ENCODE measurements around the gene ANKRD6. TPM values are rescaled to one million over a fixed set of nuclear protein-coding genes. Genes with fewer than 3 reads are reported as not detected.
A peak's percentile ranks its signal among the peaks of the same experiment; 100 is the strongest.

ANKRD6 gene
- total and polyA plus RNA-seq, 7 experiments from 2014 or later: 0.71 to 6.6 (median 3.3) TPM

DNA sequence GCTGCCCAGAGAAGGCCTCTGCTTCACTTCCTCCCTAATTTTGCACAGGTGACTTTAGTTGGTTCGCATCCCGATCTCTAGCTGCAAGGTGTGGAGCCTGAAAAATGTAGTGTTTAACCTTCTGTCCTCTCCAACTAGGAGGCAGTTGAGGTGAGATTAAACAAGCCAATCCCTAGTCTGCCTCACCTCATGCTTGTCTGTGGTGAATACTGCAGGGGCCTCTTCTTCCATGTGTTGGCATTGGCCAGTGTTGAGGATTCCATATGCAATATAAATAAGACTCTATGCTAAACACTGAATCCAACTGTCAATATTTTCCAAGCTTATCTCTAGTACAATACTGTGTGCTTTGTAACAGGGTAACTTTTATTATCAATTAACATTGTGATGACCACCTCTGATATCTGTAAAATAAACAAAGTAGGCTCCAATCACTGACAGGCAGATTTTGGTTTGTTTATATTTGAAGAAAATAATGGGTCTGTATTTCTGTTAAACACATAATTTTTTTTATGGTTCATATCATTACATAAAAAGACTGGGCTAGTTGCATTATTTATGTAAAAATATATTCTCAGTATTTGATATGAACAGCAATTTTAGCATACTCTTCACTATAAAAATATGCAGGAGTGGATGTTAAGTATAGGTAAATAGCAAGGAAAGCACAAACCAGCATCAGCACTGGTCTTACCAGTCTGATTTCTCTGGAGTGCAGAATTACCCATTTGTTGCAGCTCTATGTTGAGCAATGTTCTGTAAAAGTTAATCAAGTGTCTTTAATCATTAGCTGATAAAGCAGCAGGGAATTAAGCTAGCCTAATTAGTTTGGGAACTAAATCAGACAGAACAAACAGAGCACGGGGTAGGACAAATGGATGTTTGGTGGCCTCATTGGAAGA lies 74.0 kb downstream of the ANKRD6 start:
- ATAC-seq (no peak), DNase-seq (no peak)
- no peaks in the 10 kb centered on the region for H3K36me3 Mint-ChIP-seq
- H3K9me3 ChIP-seq (ENCODE audit: control insufficient read depth in 2 of 3, low read length in 3 of 3): no peaks in the 10 kb centered on the region
- H3K36me3 ChIP-seq (ENCODE audit: control insufficient read depth in 2 of 3, insufficient read depth in 3 of 3, low read length in 3 of 3): no peaks in the 10 kb centered on the region
- H3K27ac ChIP-seq (ENCODE audit: low read depth, low read length): no peak overlapping the region
- H3K27ac Mint-ChIP-seq: no peak overlapping the region
- ChIA-PET POLR2A (no interaction called here), CTCF (no interaction called here)
- no peak overlapping the region for H3K4me3 ChIP-seq (ENCODE audit: low read length)
- H3K4me3 Mint-ChIP-seq: no peak overlapping the region
- H3K27me3 ChIP-seq (ENCODE audit: control insufficient read depth in 2 of 2, insufficient read depth in 2 of 2, low read length in 2 of 2): no peaks in the 10 kb centered on the region
- H3K4me1 Mint-ChIP-seq: peaks cover 0 to 4% (median 0%) of the 10 kb centered on the region in 7 donors
- no peaks in the 10 kb centered on the region for H3K27me3 Mint-ChIP-seq
- no peaks in the 10 kb centered on the region for H3K4me1 ChIP-seq (ENCODE audit: control insufficient read depth in 2 of 2, insufficient read depth in 2 of 2, low read length in 2 of 2)
- H3K9me3 Mint-ChIP-seq: no peaks in the 10 kb centered on the region
- intact Hi-C loops (cut with micrococcal nuclease): no loop called here

- no peaks in the 10 kb centered on the region for H3K27me3 ChIP-seq (ENCODE audit: control insufficient read depth in 2 of 2, insufficient read depth in 2 of 2, low read length in 2 of 2)
- Mint-ChIP-seq H3K4me3 (no peak overlapping the region), H3K27me3 (peaks cover 0 to 2% (median 0%) of the 10 kb centered on the region in 5 donors), H3K9me3 (no peaks in the 10 kb centered on the region), H3K27ac (peak overlapping the region in 1 of 9 donors; percentile 17), H3K4me1 (peaks cover 0 to 4% (median 0%) of the 10 kb centered on the region in 7 donors), H3K36me3 (no peaks in the 10 kb centered on the region)
- H3K36me3 ChIP-seq (ENCODE audit: control insufficient read depth in 2 of 3, insufficient read depth in 3 of 3, low read length in 3 of 3): no peaks in the 10 kb centered on the region
- POLR2A ChIA-PET: no interaction called here
- no peak for ATAC-seq
- intact Hi-C loops (cut with micrococcal nuclease): no loop called here
- no peak overlapping the region for H3K4me3 ChIP-seq (ENCODE audit: low read length)
- no peaks in the 10 kb centered on the region for H3K4me1 ChIP-seq (ENCODE audit: control insufficient read depth in 2 of 2, insufficient read depth in 2 of 2, low read length in 2 of 2)
- CTCF ChIA-PET: no interaction called here
- no peak overlapping the region for H3K27ac ChIP-seq (ENCODE audit: low read depth, low read length)
- DNase-seq: no peak
- no peaks in the 10 kb centered on the region for H3K9me3 ChIP-seq (ENCODE audit: control insufficient read depth in 2 of 3, low read length in 3 of 3)
These were observed 76.0 kb downstream of the ANKRD6 start for GRCh38 chr6:89508755-89509563.

DNA sequence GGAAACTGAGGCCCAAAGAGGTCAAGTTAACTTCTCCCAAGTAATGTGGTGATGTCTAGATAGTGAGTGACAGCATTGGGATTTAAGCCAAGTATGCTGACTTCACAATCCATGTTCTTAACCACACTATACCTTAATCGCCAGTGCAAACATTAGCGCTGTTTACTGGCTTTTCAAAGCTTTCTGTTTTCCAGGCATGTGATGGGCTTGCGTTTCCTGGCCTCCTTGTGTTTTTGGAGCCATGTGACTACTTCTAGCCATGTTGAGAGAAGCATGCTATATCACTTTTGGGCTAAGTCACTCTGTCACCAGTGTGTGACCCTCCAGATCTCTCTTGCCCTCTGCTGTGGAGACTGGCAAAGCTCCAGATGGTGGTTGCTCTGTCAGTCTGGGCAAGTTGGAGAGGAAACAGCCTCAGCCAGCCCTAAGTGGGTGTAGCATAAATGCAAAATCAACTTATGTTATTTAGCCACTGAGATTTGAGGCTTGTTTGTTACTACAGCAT lies 76.9 kb downstream of the ANKRD6 start:
- H3K27ac Mint-ChIP-seq: no peak overlapping the region
- CTCF ChIA-PET: no interaction called here

DNA sequence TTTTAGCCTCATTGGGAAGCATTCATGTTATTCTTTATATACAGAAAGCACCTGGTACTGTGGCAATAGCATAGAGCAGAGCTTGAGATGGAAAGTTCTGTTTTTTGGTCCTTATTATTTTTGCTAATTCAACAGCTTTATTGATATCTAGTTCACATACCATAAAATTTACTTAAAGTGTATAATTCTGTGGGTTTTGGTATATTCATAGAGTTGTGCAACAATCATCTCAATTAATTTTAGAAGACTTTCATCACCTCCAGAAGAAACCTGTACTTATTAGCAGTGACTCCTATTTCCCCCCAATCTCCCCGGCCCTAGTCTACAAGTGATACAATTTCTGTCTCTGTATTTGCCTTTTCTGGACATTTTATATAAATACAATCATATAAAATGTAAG lies 77.4 kb downstream of the ANKRD6 start:
- Histone ChIP-seq H3K9me3 (ENCODE audit: control insufficient read depth in 2 of 3, low read length in 3 of 3) (no peaks in the 10 kb centered on the region), H3K27me3 (ENCODE audit: control insufficient read depth in 2 of 2, insufficient read depth in 2 of 2, low read length in 2 of 2) (no peaks in the 10 kb centered on the region), H3K4me3 (ENCODE audit: low read length) (no peak overlapping the region), H3K36me3 (ENCODE audit: control insufficient read depth in 2 of 3, insufficient read depth in 3 of 3, low read length in 3 of 3) (no peaks in the 10 kb centered on the region), H3K4me1 (ENCODE audit: control insufficient read depth in 2 of 2, insufficient read depth in 2 of 2, low read length in 2 of 2) (no peaks in the 10 kb centered on the region), H3K27ac (ENCODE audit: low read depth, low read length) (no peak overlapping the region)
- Mint-ChIP-seq H3K27me3 (peaks cover 0 to 2% (median 0%) of the 10 kb centered on the region in 5 donors), H3K36me3 (no peaks in the 10 kb centered on the region), H3K27ac (no peak overlapping the region), H3K9me3 (no peaks in the 10 kb centered on the region), H3K4me3 (no peak overlapping the region), H3K4me1 (peaks cover 0 to 4% (median 0%) of the 10 kb centered on the region in 7 donors)
- CTCF ChIA-PET: no interaction called here
- intact Hi-C loops (cut with micrococcal nuclease): no loop called here
- DNase-seq (no peak), ATAC-seq (no peak)
- POLR2A ChIA-PET: no interaction called here

More for the DNA sequence above, 76.9 kb downstream of the ANKRD6 start:
- no peaks in the 10 kb centered on the region for H3K36me3 Mint-ChIP-seq
- Histone ChIP-seq H3K4me1 (ENCODE audit: control insufficient read depth in 2 of 2, insufficient read depth in 2 of 2, low read length in 2 of 2) (no peaks in the 10 kb centered on the region), H3K36me3 (ENCODE audit: control insufficient read depth in 2 of 3, insufficient read depth in 3 of 3, low read length in 3 of 3) (no peaks in the 10 kb centered on the region), H3K27ac (ENCODE audit: low read depth, low read length) (no peak overlapping the region), H3K9me3 (ENCODE audit: control insufficient read depth in 2 of 3, low read length in 3 of 3) (no peaks in the 10 kb centered on the region), H3K4me3 (ENCODE audit: low read length) (no peak overlapping the region), H3K27me3 (ENCODE audit: control insufficient read depth in 2 of 2, insufficient read depth in 2 of 2, low read length in 2 of 2) (no peaks in the 10 kb centered on the region)
- peaks cover 0 to 4% (median 0%) of the 10 kb centered on the region in 7 donors for H3K4me1 Mint-ChIP-seq
- no peaks in the 10 kb centered on the region for H3K9me3 Mint-ChIP-seq
- no peak overlapping the region for H3K4me3 Mint-ChIP-seq
- ATAC-seq: no peak
- peaks cover 0 to 2% (median 0%) of the 10 kb centered on the region in 5 donors for H3K27me3 Mint-ChIP-seq
- DNase-seq: no peak
- POLR2A ChIA-PET: no interaction called here
- intact Hi-C loops (cut with micrococcal nuclease): no loop called here

DNA sequence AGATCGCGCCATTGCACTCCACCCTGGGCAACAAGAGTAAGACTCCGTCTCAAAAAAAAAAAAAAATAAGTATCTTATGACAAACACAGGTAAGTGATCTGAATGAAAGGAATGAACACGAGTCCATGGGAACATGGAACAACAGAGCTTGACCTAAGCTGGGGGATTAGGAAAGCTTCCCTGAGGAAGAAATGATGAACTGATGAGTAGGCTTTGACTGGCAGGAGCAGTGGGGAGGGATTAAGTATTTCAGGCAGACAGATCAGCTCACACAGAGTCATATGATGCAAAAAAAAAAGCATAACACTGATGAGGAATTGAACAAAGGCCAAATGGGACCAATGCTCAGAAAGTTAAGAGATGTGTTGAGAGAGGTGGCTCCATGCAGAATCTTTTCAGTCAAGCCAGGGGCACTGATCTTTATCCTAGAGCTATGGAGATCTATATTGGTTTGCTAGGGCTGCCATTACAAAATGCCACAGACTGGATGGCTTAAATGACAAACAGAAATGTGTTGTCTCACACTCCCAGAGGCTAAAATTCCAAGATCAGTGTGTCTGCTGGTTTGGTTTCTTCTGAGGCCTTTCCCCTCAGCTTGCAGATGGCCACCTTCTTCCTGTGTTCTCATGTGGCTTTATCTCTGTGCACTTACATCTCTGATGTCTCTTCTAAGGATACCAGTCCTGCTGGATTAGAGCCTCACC lies 85.6 kb downstream of the ANKRD6 start:
- ChIA-PET CTCF (no interaction called here), POLR2A (no interaction called here)
- Mint-ChIP-seq H3K36me3 (no peaks in the 10 kb centered on the region), H3K4me1 (peaks cover 0 to 1% (median 0%) of the 10 kb centered on the region in 7 donors), H3K27me3 (peaks cover 0 to 4% (median 0%) of the 10 kb centered on the region in 5 donors), H3K4me3 (no peak overlapping the region), H3K9me3 (peaks cover 0 to 3% (median 0%) of the 10 kb centered on the region in 11 donors), H3K27ac (no peak overlapping the region)
- no peak for ATAC-seq
- H3K36me3 ChIP-seq (ENCODE audit: control insufficient read depth in 2 of 3, insufficient read depth in 3 of 3, low read length in 3 of 3): no peaks in the 10 kb centered on the region
- intact Hi-C loops (cut with micrococcal nuclease): no loop called here
- H3K27me3 ChIP-seq (ENCODE audit: control insufficient read depth in 2 of 2, insufficient read depth in 2 of 2, low read length in 2 of 2): no peaks in the 10 kb centered on the region
- H3K4me1 ChIP-seq (ENCODE audit: control insufficient read depth in 2 of 2, insufficient read depth in 2 of 2, low read length in 2 of 2): no peaks in the 10 kb centered on the region
- H3K27ac ChIP-seq (ENCODE audit: low read depth, low read length): no peak overlapping the region
- H3K9me3 ChIP-seq (ENCODE audit: control insufficient read depth in 2 of 3, low read length in 3 of 3): no peaks in the 10 kb centered on the region
- DNase-seq: no peak
- no peak overlapping the region for H3K4me3 ChIP-seq (ENCODE audit: low read length)

DNA sequence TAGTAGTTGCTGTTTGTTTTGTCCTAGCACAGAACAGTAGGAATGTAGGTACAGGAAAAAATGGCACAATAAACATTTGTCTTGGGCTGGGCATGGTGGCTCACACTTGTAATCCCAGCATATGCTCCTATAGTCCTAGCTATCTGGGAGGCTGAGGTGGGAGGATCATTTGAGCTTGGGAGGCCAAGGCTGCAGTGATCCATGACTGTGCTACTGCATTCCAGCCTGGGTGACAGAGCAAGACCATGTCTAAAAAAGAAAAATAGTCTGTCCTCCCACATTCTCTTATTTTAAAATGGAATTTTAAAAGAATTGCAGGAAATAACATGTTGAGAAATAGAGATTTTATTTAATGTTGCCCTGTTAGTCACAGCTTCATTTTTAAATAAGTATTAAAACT lies 87.8 kb downstream of the ANKRD6 start:
- intact Hi-C loops (cut with micrococcal nuclease): no loop called here
- ATAC-seq: no peak
- H3K36me3 ChIP-seq (ENCODE audit: control insufficient read depth in 2 of 3, insufficient read depth in 3 of 3, low read length in 3 of 3): no peaks in the 10 kb centered on the region
- no peaks in the 10 kb centered on the region for H3K9me3 ChIP-seq (ENCODE audit: control insufficient read depth in 2 of 3, low read length in 3 of 3)
- H3K9me3 Mint-ChIP-seq: no peaks in the 10 kb centered on the region
- H3K27ac Mint-ChIP-seq: no peak overlapping the region
- peaks cover 0 to 1% (median 0%) of the 10 kb centered on the region in 7 donors for H3K4me1 Mint-ChIP-seq
- no peak overlapping the region for H3K4me3 Mint-ChIP-seq
- CTCF ChIA-PET: no interaction called here
- H3K36me3 Mint-ChIP-seq: no peaks in the 10 kb centered on the region
- POLR2A ChIA-PET: no interaction called here
- no peak overlapping the region for H3K27ac ChIP-seq (ENCODE audit: low read depth, low read length)
- DNase-seq: no peak
- H3K27me3 ChIP-seq (ENCODE audit: control insufficient read depth in 2 of 2, insufficient read depth in 2 of 2, low read length in 2 of 2): no peaks in the 10 kb centered on the region
- H3K4me1 ChIP-seq (ENCODE audit: control insufficient read depth in 2 of 2, insufficient read depth in 2 of 2, low read length in 2 of 2): no peaks in the 10 kb centered on the region
- H3K4me3 ChIP-seq (ENCODE audit: low read length): no peak overlapping the region
- H3K27me3 Mint-ChIP-seq: peaks cover 0 to 4% (median 0%) of the 10 kb centered on the region in 5 donors

Data from naive thymus-derived CD4-positive, alpha-beta T cell (primary cell).